ENCODE data around the gene MOB3A.

The MOB3A gene

DNA sequence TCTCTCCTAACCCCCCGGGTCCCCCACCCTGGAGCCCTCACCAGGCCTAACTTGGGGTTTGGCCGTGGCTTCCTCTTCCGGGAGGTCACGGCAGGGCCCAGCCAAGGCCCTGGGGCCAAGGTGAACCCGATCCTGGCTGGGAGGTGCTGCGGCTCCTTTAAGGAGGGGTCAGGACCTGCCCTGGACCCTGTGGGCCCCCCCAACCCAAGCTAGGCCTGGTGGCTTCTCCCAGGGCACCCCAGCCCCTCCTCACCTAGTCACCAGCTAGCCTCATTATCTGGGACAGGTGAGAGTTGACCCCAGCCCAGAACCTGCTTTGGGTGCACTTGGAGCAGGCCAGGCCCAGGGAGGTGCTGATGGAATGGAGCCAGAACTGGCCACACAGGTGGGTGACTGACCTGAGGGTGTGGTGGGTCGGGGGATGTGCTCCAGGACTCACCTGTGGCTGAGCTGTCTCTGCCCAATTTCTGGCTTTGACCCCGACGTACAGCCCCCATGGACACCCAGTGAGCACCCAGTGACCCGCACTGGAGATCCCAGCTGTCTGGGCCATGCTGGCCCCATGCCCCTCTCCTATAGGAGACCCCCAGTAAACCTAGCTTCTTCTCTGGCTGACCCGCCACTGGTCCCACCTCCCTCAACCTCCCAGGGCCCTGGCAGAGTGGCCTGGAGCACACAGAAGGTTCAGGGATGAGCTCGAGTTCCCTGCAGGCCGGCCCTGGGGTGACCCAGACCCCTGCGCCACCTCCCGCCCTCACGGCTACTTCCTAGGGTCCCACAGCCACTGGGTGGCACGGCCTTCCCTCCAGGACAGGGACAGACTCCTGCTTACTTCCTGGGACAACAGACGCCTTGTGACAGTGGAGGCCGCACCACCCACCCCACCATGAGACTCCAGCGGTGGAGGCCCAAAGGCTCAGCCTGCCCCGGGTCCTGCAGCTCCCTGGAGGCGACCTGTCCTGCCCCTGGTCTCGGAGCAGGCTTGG is 38.3 kb downstream of the MOB3A start:
- no peak for DNase-seq

DNA sequence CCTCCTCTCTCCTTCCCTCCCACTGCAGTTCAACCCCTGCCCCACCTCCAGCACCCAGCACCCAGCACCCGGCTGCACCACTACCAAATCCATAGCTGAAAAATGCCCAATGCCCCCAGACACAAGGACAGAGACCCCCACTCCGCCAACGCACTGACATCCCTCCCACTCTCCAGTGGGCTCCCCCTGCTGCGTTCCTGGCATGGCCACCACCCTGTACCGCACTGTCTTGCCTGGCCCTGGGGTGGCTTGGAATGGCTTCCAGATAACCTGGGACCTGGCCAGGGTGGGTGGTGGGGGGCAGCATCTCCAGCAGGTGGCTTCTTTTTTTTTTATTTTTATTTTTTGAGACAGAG is 39.3 kb downstream of the MOB3A start:
- no peak for DNase-seq

- peak in 1 of 2 experiments; percentile 10 for DNase-seq
Measured at GRCh38 chr19:2055931-2056836, 39.9 kb downstream of the MOB3A start.

DNA sequence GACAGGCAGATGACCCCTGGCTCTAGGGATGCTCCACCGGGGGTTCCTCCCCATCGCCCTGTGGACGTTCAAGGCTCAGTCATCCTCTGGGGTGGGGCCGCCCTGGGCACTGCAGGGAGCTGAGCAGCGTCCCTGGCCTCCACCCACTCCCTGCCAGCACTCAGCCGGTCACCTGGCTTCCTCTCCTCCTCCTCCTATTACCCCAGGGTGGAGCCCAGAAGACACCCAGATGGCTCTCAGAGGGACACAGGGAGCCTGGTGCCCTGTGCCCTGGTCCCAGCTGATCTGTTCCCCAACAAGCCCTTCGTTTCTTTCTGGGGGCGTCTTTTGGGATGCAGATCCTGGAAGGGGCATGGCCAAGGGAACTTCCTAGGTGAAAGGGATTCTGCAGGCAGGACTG is 41.4 kb downstream of the MOB3A start:
- no peak for DNase-seq

- DNase-seq, result no peak
Measured at GRCh38 chr19:2053601-2054389, 42.3 kb downstream of the MOB3A start.

GRCh38 chr19:2051773-2052704 is 44.1 kb downstream of the MOB3A start:
- no peak for DNase-seq

- peak; percentile 79 to 89 for DNase-seq
Measured at GRCh38 chr19:2050991-2051772, 44.9 kb downstream of the MOB3A start, which contains the start of gene MKNK2. Gene MKNK2, minus strand, starts transcription at chr19:2051244. Its CDS starts 393 bp downstream, at chr19:2050851.

- no peak for DNase-seq
Measured at GRCh38 chr19:2050349-2050990, 45.7 kb downstream of the MOB3A start.

DNA sequence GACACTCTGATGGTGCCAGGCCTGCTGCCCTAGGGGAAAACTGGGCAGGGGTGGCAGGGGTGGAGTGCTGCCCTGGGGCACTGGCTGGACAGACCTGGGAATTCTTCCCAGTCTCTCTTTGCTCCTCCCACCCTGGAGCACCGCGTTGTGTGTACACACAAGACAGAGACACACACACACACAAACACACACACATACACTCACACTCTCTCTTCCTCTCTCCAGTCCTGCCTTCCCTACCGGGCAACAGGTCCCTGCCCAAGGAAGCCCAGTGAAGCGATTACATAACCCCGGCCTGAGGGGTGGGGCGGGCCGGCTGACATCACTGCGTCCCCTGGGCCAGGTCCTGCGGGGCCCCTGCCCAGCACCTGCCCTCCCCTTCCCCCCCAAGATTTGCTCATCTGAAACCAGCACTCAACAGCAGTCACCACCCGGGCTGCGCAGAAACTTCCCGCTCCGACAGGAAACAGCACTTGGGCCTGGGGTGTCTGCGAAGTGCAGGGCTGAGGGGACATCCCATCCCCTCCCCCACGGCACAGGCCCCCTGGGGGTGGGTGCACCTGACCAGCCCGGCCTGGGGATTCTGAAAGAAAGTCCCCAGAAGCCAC is 46.3 kb downstream of the MOB3A start:
- peak; percentile 42 to 54 for DNase-seq

DNA sequence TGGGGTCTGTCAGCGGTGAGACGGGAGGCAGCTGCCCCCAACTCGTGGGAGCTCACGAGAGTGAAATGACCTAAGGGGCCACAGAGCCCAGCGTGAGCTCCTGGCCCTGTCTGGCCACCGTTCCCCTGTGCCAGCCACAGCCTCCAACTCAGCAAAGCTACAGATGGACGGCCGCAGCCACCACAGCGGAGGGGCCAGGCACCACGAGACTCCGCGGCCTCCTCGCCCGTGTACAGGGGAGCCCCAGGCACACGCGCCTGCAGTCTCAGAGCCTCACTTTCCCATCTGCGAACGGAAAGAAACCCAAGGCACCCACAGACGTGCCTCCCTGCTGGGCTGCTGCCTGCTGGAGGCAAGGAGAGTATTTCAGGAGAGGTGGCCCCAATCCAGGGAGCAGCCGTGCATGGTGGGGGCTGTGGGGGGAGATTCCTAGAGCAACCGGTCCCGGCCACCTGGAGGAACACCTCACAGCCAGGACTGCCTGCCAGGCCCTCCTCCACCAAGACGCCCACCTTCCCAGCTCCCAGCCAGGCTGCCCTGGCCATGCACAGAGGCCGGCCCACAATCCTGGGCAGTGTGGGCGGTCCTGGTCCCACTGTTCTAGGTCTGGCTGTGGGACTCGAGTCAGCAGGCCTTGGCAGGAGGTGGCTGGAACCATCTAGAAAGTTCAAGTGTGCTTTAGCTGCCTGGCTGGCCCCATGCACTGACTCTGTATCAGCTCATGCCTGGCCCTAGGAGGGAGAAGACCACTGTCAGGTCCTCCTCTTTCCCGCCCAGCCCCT is 47.0 kb downstream of the MOB3A start:
- DNase-seq, result no peak

DNA sequence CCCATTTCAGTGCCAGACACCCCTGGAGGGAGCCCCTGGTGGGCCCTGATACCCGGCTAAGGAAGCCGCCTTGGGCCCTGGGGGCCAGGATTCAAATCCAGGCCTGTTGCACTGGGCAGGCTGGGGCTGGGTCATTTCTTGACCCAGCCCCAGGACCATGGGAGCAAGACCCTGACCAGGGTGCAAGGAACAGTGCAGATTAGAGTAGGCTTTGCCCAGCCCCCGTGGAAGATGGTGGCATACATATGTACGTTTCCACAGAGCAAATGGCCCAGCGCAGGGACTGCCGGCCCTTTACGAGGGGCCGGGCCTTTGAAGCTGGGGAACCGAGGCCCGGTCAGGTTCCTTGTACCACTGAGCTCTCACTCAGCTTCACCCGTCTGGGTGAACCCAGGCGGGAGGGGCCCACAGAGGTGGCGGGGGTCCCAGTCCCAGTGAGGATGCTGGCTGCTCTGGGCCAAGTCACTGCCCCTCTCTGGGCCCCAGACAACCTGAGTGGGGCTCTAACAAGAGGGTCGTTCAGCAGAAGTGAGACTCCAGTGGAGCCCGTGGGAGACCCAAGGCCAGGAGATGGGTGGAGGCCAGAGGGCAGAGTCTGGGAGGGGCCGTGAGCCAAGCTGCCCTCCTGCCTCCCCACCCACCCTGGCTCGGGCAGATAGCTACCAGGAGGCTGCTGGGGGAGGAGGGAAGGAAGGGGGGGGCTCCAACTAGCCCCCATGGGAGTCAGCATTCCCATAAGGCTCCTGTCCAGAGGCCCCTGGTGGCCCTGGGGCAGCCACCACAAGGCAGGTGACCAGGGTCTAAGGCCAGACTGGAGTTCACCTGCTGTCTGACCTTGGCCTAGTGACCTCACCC is 47.8 kb downstream of the MOB3A start:
- no peak for DNase-seq

DNA sequence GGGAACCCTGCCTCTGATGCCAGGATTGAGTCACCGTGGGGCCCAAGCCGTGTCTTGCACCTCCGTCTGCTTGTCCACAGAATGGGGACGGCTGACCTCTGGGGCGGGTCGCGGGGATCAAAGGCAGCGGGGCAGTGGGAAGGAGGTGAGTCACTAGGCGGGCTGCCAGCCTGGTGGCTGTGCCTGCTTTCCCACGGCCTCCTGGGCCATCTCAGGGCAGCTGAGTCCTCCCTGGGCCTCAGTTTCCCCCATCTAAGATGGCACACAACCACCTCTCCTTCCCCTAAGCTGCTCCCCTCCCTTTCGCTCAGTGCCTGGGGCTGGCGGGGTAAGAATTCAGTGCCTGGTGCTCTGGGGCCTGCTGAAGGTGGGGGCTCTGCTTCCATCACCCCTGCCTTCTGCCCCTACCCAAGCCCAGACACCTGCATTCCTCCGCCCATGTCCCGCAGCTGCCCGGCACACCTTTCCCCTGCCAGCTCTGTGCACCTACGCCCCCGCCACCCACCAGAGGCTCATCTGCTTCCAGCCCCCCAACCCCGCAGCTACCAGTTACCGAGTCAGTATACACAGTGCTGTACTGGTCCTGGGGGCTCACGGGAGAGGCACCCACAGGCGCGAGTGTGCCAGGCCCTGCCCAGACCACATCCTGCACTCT is 48.5 kb downstream of the MOB3A start:
- DNase-seq, result no peak

- no peak for DNase-seq
Measured at GRCh38 chr19:2047076-2047448, 49.1 kb downstream of the MOB3A start.

- DNase-seq, result no peak
Measured at GRCh38 chr19:2046046-2046907, 49.8 kb downstream of the MOB3A start.

- DNase-seq, result no peak
Measured at GRCh38 chr19:2045501-2046045, 50.6 kb downstream of the MOB3A start.

Data from NCI-H2081 (cell line).